Kidney (tissue), 14 donors: Measurements from ENCODE around the gene CDADC1. TPM values are rescaled to one million over a fixed set of nuclear protein-coding genes. Genes with fewer than 3 reads are reported as not detected.
A peak's percentile ranks its signal among the peaks of the same experiment; 100 is the strongest.

Experiments
- DNase-seq, 5 donors: peaks; one replicate each; pipeline ENCODE4 v3.0.0-alpha.2; 2013 to 2020
- FAIRE-seq: peaks from 2 replicates; lab custom pipeline; 2012; peaks lifted over from hg19 to GRCh38; lab: Jason Lieb, UNC
- H3K27ac ChIP-seq, 2 donors: one replicate each; pipeline ENCODE4 v1.7.0; 2013; ENCODE audit warnings: low read depth in 2 of 2, low read length in 2 of 2, inconsistent platforms in 1 of 2
- H3K27me3 ChIP-seq: one replicate; pipeline ENCODE4 v1.7.1; 2013; ENCODE audit warnings: low read length, inconsistent platforms; ENCODE audit not compliant: control insufficient read depth, insufficient read depth
- H3K36me3 ChIP-seq, 3 donors: one replicate each; pipeline versions ENCODE4 v1.7.0 to v1.7.1; 2013; ENCODE audit warnings: low read length in 3 of 3, control low read depth in 1 of 3, inconsistent platforms in 1 of 3; ENCODE audit not compliant: insufficient read depth in 3 of 3, control insufficient read depth in 2 of 3
- H3K4me1 ChIP-seq, 3 donors: one replicate each; pipeline versions ENCODE4 v1.7.0 to v1.7.1; 2013; ENCODE audit warnings: low read length in 3 of 3, inconsistent platforms in 1 of 3, low read depth in 1 of 3; ENCODE audit not compliant: control insufficient read depth in 2 of 3, insufficient read depth in 2 of 3
- H3K4me3 ChIP-seq, 3 donors: one replicate each; pipeline versions ENCODE4 v1.7.0 to v1.8.1; 2013; ENCODE audit warnings: low read length in 3 of 3, control low read depth in 1 of 3, inconsistent platforms in 1 of 3
- H3K9ac ChIP-seq, 3 donors: one replicate each; pipeline versions ENCODE4 v1.7.0 to v1.7.1; 2013; ENCODE audit warnings: low read length in 3 of 3, control low read depth in 1 of 3, inconsistent platforms in 1 of 3
- H3K9me3 ChIP-seq, 3 donors: one replicate each; pipeline versions ENCODE4 v1.7.0 to v1.7.1; 2013; ENCODE audit warnings: low read length in 3 of 3, control low read depth in 1 of 3, inconsistent platforms in 1 of 3; ENCODE audit not compliant: control insufficient read depth in 2 of 3, insufficient read depth in 1 of 3
- intact Hi-C: fragments of 100-400 bp; cut with DNase I; formaldehyde crosslinking; loops from one replicate; pipeline ENCODE4 v1.11.1; 2022
- polyA plus RNA-seq: library from polyadenylated mRNA; stranded (reverse); fragments of 350-450 nt; fragmentation: Illumina TruSeq; extraction: RNeasy Lipid Tissue Mini Kit (QIAGEN cat#74804); gene quantifications from one replicate; pipeline ENCODE4 v1.2.3, GENCODE V29; 2014; ENCODE audit warnings: low read depth, low replicate concordance; ENCODE audit not compliant: insufficient read depth
- total RNA-seq: library from RNA; stranded (reverse); fragmentation: NEBNext Ultra II Directional; extraction: Animal tissue kit (Norgen Biotek cat#: 25700); gene quantifications from one replicate; pipeline ENCODE4 v1.2.1, GENCODE V29; 2021
- TF ChIP-seq, protein P1 (sequence below): IDR thresholded peaks from 3 replicates; pipeline ENCODE4 v1.5.1; 2012; ENCODE audit warnings: mild to moderate bottlenecking, moderate library complexity, borderline replicate concordance; ENCODE audit not compliant: insufficient read depth; ENCODE audit errors: extremely low read depth
- donor health status: control.
- donor health status: control.
- donor health status: control.
- donor health status: control.
- donor health status: control.
- donor health status: DM: yes; HTN: yes; CAD: no.
- donor health status: Normal renal cell carcinoma (clear cell type).

The CDADC1 gene
- total and polyA plus RNA-seq, 2 donors from 2014 or later = 8.3 to 12.2 TPM

- no peak overlapping the region for H3K27ac ChIP-seq
- H3K9ac ChIP-seq = no peak overlapping the region
- H3K9me3 ChIP-seq = no peaks in the 10 kb centered on the region
- DNase-seq (no peak), FAIRE-seq (no peak)
- intact Hi-C loops = loop anchor here (5.0 kb wide), 1 partner anchor 135 kb away; no protein-coding TSS in a partner anchor
- no peaks in the 10 kb centered on the region for H3K27me3 ChIP-seq
- H3K4me3 ChIP-seq = no peak overlapping the region
- TF ChIP-seq, protein P1, sequence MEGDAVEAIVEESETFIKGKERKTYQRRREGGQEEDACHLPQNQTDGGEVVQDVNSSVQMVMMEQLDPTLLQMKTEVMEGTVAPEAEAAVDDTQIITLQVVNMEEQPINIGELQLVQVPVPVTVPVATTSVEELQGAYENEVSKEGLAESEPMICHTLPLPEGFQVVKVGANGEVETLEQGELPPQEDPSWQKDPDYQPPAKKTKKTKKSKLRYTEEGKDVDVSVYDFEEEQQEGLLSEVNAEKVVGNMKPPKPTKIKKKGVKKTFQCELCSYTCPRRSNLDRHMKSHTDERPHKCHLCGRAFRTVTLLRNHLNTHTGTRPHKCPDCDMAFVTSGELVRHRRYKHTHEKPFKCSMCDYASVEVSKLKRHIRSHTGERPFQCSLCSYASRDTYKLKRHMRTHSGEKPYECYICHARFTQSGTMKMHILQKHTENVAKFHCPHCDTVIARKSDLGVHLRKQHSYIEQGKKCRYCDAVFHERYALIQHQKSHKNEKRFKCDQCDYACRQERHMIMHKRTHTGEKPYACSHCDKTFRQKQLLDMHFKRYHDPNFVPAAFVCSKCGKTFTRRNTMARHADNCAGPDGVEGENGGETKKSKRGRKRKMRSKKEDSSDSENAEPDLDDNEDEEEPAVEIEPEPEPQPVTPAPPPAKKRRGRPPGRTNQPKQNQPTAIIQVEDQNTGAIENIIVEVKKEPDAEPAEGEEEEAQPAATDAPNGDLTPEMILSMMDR = no peak
- H3K4me1 ChIP-seq = peaks cover 0 to 3% (median 3%) of the 10 kb centered on the region in 3 donors
- H3K36me3 ChIP-seq = no peaks in the 10 kb centered on the region
Observed at GRCh38 chr13:49302222-49302621, 54.5 kb downstream of the CDADC1 start.

GRCh38 chr13:49302817-49303216 lies 55.1 kb downstream of the CDADC1 start:
- no peak overlapping the region for H3K4me3 ChIP-seq
- peaks cover 0 to 3% (median 3%) of the 10 kb centered on the region in 3 donors for H3K4me1 ChIP-seq
- FAIRE-seq = no peak
- no peak overlapping the region for H3K27ac ChIP-seq
- intact Hi-C loops = loop anchor here (5.0 kb wide), 1 partner anchor 134 kb away; no protein-coding TSS in a partner anchor
- H3K36me3 ChIP-seq = no peaks in the 10 kb centered on the region
- no peak overlapping the region for H3K9ac ChIP-seq
- no peak for DNase-seq
- no peaks in the 10 kb centered on the region for H3K9me3 ChIP-seq
- TF ChIP-seq, protein P1 = no peak
- H3K27me3 ChIP-seq = no peaks in the 10 kb centered on the region

- peaks cover 0 to 6% (median 6%) of the 10 kb centered on the region in 3 donors for H3K4me1 ChIP-seq
- no peak overlapping the region for H3K27ac ChIP-seq
- DNase-seq (peak in 4 of 5 donors; percentile 59 to 71 (median 68)), FAIRE-seq (no peak)
- intact Hi-C loops = loop anchor here (5.0 kb wide), 1 partner anchor 134 kb away; no protein-coding TSS in a partner anchor
- H3K27me3 ChIP-seq = no peaks in the 10 kb centered on the region
- H3K9ac ChIP-seq = no peak overlapping the region
- H3K9me3 ChIP-seq = no peaks in the 10 kb centered on the region
- TF ChIP-seq, protein P1 = no peak
- no peaks in the 10 kb centered on the region for H3K36me3 ChIP-seq
- no peak overlapping the region for H3K4me3 ChIP-seq
Observed at GRCh38 chr13:49303533-49304252, 56.0 kb downstream of the CDADC1 start.
